Immature natural killer cell (primary cell): ENCODE measurements around the gene PCDHB1. TPM values are rescaled to one million over a fixed set of nuclear protein-coding genes. Genes with fewer than 3 reads are reported as not detected.
"Not testable (repeated sequence)": the region's sequence is repeated elsewhere in the genome, so short reads cannot be mapped to it uniquely, and the experiment has no call there.

Experiments used
- DNase-seq, 3 donors: peaks; one replicate each; pipeline ENCODE4 v3.0.0; 2022; ENCODE audit warnings: mixed read lengths in 1 of 3
- H3K27ac Mint-ChIP-seq, 6 donors: one replicate each; pipeline ENCODE4 v1.8.0; 2020; ENCODE audit warnings: mixed read lengths in 6 of 6, mild to moderate bottlenecking in 5 of 6, inconsistent platforms in 4 of 6, moderate library complexity in 3 of 6
- H3K27me3 Mint-ChIP-seq, 3 donors: one replicate each; pipeline ENCODE4 v1.8.0; 2020 to 2021; ENCODE audit warnings: low read depth in 3 of 3, mild to moderate bottlenecking in 3 of 3, mixed read lengths in 3 of 3, moderate library complexity in 3 of 3, inconsistent platforms in 1 of 3
- H3K36me3 Mint-ChIP-seq, 3 donors: one replicate each; pipeline ENCODE4 v1.8.0; 2020; ENCODE audit warnings: mixed read lengths in 3 of 3, inconsistent platforms in 2 of 3, mild to moderate bottlenecking in 2 of 3
- H3K4me1 Mint-ChIP-seq, 2 donors: one replicate each; pipeline ENCODE4 v1.8.0; 2020; ENCODE audit warnings: inconsistent platforms in 2 of 2, mild to moderate bottlenecking in 2 of 2, mixed read lengths in 2 of 2, moderate library complexity in 1 of 2
- H3K4me3 Mint-ChIP-seq, 5 donors: one replicate each; pipeline ENCODE4 v1.8.0; 2020; ENCODE audit warnings: mild to moderate bottlenecking in 5 of 5, mixed read lengths in 5 of 5, inconsistent platforms in 3 of 5, moderate library complexity in 3 of 5
- H3K9me3 Mint-ChIP-seq, 6 donors: one replicate each; pipeline ENCODE4 v1.8.0; 2020; ENCODE audit warnings: mild to moderate bottlenecking in 6 of 6, mixed read lengths in 6 of 6, inconsistent platforms in 4 of 6, moderate library complexity in 3 of 6
- polyA plus RNA-seq, 3 donors: library from polyadenylated mRNA; unstranded; fragments of 300-500 nt; fragmentation: Illumina TruSeq; gene quantifications; one replicate each; pipeline ENCODE4 v1.2.3, GENCODE V29; 2021

The PCDHB1 gene
- polyA plus RNA-seq, 3 donors from 2014 or later = not detected

DNA sequence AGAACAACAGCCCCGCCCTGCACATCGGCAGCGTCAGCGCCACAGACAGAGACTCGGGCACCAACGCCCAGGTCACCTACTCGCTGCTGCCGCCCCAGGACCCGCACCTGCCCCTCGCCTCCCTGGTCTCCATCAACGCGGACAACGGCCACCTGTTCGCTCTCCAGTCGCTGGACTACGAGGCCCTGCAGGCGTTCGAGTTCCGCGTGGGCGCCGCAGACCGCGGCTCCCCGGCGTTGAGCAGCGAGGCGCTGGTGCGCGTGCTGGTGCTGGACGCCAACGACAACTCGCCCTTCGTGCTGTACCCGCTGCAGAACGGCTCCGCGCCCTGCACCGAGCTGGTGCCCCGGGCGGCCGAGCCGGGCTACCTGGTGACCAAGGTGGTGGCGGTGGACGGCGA is 45.0 kb downstream of the PCDHB1 start:
- H3K27me3 Mint-ChIP-seq = peaks cover 5 to 10% (median 6%) of the 10 kb centered on the region in 3 donors
- DNase-seq, H3K36me3 Mint-ChIP-seq, H3K4me1 Mint-ChIP-seq, H3K27ac Mint-ChIP-seq, H3K4me3 Mint-ChIP-seq: not testable (repeated sequence)
- peaks cover 14 to 61% (median 26%) of the 10 kb centered on the region in 6 donors for H3K9me3 Mint-ChIP-seq

DNA sequence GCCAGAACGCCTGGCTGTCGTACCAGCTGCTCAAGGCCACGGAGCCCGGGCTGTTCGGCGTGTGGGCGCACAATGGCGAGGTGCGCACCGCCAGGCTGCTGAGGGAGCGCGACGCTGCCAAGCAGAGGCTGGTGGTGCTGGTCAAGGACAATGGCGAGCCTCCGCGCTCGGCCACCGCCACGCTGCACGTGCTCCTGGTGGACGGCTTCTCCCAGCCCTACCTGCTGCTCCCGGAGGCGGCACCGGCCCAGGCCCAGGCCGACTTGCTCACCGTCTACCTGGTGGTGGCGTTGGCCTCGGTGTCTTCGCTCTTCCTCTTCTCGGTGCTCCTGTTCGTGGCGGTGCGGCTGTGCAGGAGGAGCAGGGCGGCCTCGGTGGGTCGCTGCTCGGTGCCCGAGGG is 45.4 kb downstream of the PCDHB1 start:
- Mint-ChIP-seq H3K27me3 (peaks cover 5 to 10% (median 6%) of the 10 kb centered on the region in 3 donors), H3K9me3 (peaks cover 18 to 65% (median 28%) of the 10 kb centered on the region in 6 donors)
- not testable (repeated sequence) for H3K36me3 Mint-ChIP-seq, H3K4me3 Mint-ChIP-seq, DNase-seq, H3K4me1 Mint-ChIP-seq, H3K27ac Mint-ChIP-seq

DNA sequence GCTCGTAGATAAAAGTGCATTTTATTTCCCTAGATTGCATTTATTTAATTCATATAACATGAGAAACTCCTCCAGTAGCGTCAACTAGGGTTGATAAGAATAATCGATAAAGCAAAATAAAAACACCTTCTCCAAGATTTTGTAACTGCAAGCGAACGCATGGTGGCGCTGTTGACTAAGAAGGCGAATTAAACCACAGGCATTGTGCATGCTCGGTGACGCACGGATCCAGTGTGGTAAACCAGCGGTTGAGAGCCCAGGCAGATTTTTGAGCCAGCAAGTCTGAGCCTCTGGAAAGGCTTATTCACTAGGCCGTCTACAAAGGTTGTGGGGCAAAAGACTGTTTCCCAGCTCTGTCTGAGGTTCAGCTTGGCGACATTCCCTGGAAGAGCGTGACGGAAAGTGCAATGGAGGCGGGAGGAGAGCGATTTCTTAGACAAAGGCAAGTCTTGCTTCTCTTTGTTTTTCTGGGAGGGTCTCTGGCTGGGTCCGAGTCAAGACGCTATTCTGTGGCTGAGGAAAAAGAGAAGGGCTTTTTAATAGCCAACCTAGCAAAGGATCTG is 49.1 kb downstream of the PCDHB1 start, which contains the start of gene PCDHB3:
Gene PCDHB3, plus strand, starts transcription at position 231 of the 563 bp plus-strand sequence. Its CDS starts 177 bp downstream, at position 408.
- Mint-ChIP-seq H3K4me1 (no peaks in the 10 kb centered on the region), H3K4me3 (no peak within 1 kb of the TSS), H3K9me3 (peaks cover 16 to 49% (median 22%) of the 10 kb centered on the region in 6 donors), H3K36me3 (no peaks in the 10 kb centered on the region), H3K27ac (no peak within 1 kb of the TSS), H3K27me3 (peaks cover 2 to 6% (median 2%) of the 10 kb centered on the region in 3 donors)
- DNase-seq = no peak

DNA sequence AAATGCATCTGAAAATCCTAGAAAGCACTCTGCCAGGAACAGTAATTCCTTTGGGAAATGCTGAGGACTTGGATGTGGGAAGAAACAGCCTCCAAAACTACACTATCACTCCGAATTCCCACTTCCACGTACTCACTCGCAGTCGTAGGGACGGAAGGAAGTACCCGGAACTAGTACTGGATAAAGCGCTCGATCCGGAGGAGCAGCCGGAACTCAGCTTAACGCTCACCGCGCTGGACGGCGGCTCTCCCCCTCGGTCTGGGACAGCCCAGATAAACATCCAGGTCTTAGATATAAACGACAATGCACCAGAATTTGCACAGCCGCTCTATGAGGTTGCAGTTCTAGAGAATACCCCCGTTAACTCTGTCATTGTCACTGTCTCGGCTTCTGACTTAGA is 49.9 kb downstream of the PCDHB1 start:
- Mint-ChIP-seq H3K36me3 (no peaks in the 10 kb centered on the region), H3K4me3 (no peak overlapping the region), H3K4me1 (no peaks in the 10 kb centered on the region), H3K27ac (no peak overlapping the region), H3K27me3 (peaks cover 0 to 6% (median 4%) of the 10 kb centered on the region in 3 donors), H3K9me3 (peaks cover 15 to 42% (median 19%) of the 10 kb centered on the region in 6 donors)
- no peak for DNase-seq

DNA sequence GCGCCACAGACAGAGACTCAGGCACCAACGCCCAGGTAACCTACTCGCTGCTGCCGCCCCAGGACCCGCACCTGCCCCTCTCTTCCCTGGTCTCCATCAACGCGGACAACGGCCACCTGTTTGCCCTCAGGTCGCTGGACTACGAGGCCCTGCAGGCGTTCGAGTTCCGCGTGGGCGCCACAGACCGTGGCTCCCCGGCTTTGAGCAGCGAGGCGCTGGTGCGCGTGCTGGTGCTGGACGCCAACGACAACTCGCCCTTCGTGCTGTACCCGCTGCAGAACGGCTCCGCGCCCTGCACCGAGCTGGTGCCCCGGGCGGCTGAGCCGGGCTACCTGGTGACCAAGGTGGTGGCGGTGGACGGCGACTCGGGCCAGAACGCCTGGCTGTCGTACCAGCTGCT is 50.9 kb downstream of the PCDHB1 start:
- not testable (repeated sequence) for H3K27me3 Mint-ChIP-seq, H3K4me3 Mint-ChIP-seq, DNase-seq, H3K36me3 Mint-ChIP-seq, H3K4me1 Mint-ChIP-seq, H3K27ac Mint-ChIP-seq
- peaks cover 15 to 44% (median 19%) of the 10 kb centered on the region in 6 donors for H3K9me3 Mint-ChIP-seq

DNA sequence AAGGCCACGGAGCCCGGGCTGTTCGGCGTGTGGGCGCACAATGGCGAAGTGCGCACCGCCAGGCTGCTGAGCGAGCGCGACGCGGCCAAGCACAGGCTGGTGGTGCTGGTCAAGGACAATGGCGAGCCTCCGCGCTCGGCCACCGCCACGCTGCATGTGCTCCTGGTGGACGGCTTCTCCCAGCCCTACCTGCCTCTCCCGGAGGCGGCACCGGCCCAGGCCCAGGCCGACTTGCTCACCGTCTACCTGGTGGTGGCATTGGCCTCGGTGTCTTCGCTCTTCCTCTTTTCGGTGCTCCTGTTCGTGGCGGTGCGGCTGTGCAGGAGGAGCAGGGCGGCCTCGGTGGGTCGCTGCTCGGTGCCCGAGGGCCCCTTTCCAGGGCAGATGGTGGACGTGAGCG is 51.3 kb downstream of the PCDHB1 start:
- not testable (repeated sequence) for DNase-seq, H3K4me3 Mint-ChIP-seq, H3K4me1 Mint-ChIP-seq, H3K36me3 Mint-ChIP-seq, H3K27ac Mint-ChIP-seq, H3K27me3 Mint-ChIP-seq
- peaks cover 12 to 44% (median 20%) of the 10 kb centered on the region in 6 donors for H3K9me3 Mint-ChIP-seq

DNA sequence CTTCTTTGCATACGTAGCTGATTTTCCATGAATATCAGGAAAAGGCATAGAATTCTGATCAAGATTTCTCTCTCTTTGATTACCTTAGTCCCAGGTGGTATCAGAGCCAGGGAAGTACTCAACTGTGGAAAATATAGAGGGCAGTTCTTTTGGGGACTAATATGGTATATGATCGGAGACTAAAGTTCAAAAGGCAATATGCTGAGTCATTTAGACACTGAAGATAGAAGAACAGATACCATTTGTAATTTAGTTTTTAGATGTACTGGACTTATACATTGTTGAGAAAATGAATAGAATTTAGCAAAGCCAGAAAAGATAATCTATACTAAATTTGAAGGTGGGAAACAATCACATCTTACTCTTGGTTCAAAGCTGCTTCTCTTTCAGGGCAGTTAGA is 54.2 kb downstream of the PCDHB1 start:
- no peaks in the 10 kb centered on the region for H3K36me3 Mint-ChIP-seq
- H3K4me3 Mint-ChIP-seq = no peak overlapping the region
- no peaks in the 10 kb centered on the region for H3K4me1 Mint-ChIP-seq
- no peak for DNase-seq
- peaks cover 0 to 4% (median 2%) of the 10 kb centered on the region in 3 donors for H3K27me3 Mint-ChIP-seq
- H3K9me3 Mint-ChIP-seq = peaks cover 8 to 35% (median 20%) of the 10 kb centered on the region in 6 donors
- peak overlapping the region in 1 of 6 donors; percentile 10 for H3K27ac Mint-ChIP-seq

Other genes with a start within 250 kb of the PCDHB1 start
- gene PCDHA4, start 244.3 kb upstream of the PCDHB1 start, polyA plus RNA-seq = not detected
- not detected for gene PCDHA5, start 229.8 kb upstream of the PCDHB1 start, polyA plus RNA-seq
- gene PCDHA6, start 223.4 kb upstream of the PCDHB1 start, polyA plus RNA-seq = not detected
- gene PCDHA7, start 217.1 kb upstream of the PCDHB1 start, polyA plus RNA-seq = not detected
- not detected for gene PCDHA8, start 210.2 kb upstream of the PCDHB1 start, polyA plus RNA-seq
- not detected for gene PCDHA9, start 203.0 kb upstream of the PCDHB1 start, polyA plus RNA-seq
- not detected for gene PCDHA10, start 195.5 kb upstream of the PCDHB1 start, polyA plus RNA-seq
- gene PCDHA11, start 182.4 kb upstream of the PCDHB1 start, polyA plus RNA-seq = not detected
- not detected for gene PCDHA12, start 176.1 kb upstream of the PCDHB1 start, polyA plus RNA-seq
- not detected for gene PCDHA13, start 169.2 kb upstream of the PCDHB1 start, polyA plus RNA-seq
- not detected for gene PCDHAC1, start 125.1 kb upstream of the PCDHB1 start, polyA plus RNA-seq
- not detected for gene PCDHAC2, start 84.9 kb upstream of the PCDHB1 start, polyA plus RNA-seq
- gene PCDHB2, start 43.2 kb downstream of the PCDHB1 start, polyA plus RNA-seq = not detected
- not detected for gene PCDHB3, start 49.1 kb downstream of the PCDHB1 start, polyA plus RNA-seq
- gene PCDHB4, start 70.4 kb downstream of the PCDHB1 start, polyA plus RNA-seq = not detected
- gene PCDHB5, start 83.8 kb downstream of the PCDHB1 start, polyA plus RNA-seq = not detected
- gene PCDHB6, start 98.7 kb downstream of the PCDHB1 start, polyA plus RNA-seq = not detected
- not detected for gene PCDHB7, start 121.3 kb downstream of the PCDHB1 start, polyA plus RNA-seq
- not detected for gene PCDHB8, start 126.4 kb downstream of the PCDHB1 start, polyA plus RNA-seq
- gene PCDHB16, start 131.0 kb downstream of the PCDHB1 start, polyA plus RNA-seq = not detected
- gene PCDHB9, start 135.8 kb downstream of the PCDHB1 start, polyA plus RNA-seq = not detected
- gene PCDHB10, start 141.0 kb downstream of the PCDHB1 start, polyA plus RNA-seq = not detected
- gene PCDHB11, start 148.3 kb downstream of the PCDHB1 start, polyA plus RNA-seq = not detected
- not detected for gene PCDHB12, start 157.3 kb downstream of the PCDHB1 start, polyA plus RNA-seq
- gene PCDHB13, start 162.5 kb downstream of the PCDHB1 start, polyA plus RNA-seq = not detected
- gene PCDHB14, start 172.0 kb downstream of the PCDHB1 start, polyA plus RNA-seq = not detected
- gene PCDHB15, start 194.0 kb downstream of the PCDHB1 start, polyA plus RNA-seq = under 1 TPM in 1 of 3 donors, not detected in 2; 0.16 TPM